ENCODE results near the gene RIMBP2.

RIMBP2 gene

DNA sequence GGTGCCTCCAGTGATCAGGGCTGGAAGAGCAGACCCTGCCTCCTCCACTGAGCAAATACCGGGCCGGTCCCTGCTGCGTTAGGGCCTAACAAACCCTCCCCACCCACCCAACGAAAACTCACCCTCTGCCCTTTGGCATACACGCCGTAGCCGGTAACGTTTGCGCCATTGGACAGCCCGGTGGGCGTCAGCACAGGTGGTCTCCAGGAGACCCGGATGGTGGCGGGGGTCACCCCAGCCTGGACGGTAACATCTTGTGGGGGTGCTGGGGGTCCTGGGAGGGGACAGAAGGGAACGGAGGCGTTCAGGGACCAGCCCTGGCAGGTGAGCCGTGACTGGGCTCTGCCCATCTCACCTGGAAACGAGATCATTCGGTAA is 277.9 kb downstream of the RIMBP2 start:
- H3K4me3 ChIP-seq (ENCODE audit: low read depth, low read length): no peak overlapping the region
- peaks cover 8% of the 10 kb centered on the region for H3K9me3 ChIP-seq (ENCODE audit: control insufficient read depth, insufficient read depth, low read depth, low read length)
- no peak overlapping the region for H3K27ac ChIP-seq (ENCODE audit: low read depth, low read length)
- no peak overlapping the region for H3K9ac ChIP-seq (ENCODE audit: low read length)
- no peaks in the 10 kb centered on the region for H3K27me3 ChIP-seq (ENCODE audit: control insufficient read depth, insufficient read depth, low read length)
- H3K4me1 ChIP-seq (ENCODE audit: control insufficient read depth, insufficient read depth, low read length): no peaks in the 10 kb centered on the region
- H3K36me3 ChIP-seq (ENCODE audit: control insufficient read depth, insufficient read depth, low read length): no peaks in the 10 kb centered on the region

DNA sequence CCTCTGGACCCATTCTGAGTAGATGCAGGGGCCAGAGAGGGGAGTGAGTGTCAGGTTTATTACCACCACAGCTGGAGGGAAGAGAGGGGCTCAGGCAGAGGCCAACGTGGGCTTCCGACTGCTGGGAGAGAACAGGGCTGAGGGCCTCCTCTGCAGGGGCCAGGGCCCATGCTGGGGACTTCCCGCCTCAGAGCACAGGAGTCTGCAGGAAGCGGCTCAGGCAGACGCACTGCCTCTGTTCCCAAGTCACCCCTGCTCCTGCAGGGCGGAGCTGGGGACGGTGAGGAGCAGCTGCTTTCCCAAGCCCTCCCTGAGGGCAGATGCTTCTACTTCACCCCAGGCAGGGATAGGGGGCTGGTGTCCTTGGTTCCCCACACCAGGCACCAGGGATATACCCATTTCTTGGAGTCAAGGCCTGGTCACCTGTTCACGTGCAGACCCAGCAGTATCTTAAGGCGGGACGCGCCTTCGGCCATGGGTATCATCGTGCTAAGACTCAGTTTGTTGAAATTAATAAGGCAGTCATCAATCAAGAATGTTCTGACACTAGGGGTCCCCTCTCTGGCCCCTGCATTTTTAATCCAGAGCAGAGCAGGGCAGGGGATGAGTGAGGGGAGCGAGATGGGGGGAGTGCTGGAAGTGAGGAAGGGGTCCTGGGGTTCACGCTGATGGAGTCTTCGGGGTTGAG is 278.4 kb downstream of the RIMBP2 start:
- H3K4me3 ChIP-seq (ENCODE audit: low read depth, low read length): no peak overlapping the region
- no peak overlapping the region for H3K27ac ChIP-seq (ENCODE audit: low read depth, low read length)
- peaks cover 8% of the 10 kb centered on the region for H3K9me3 ChIP-seq (ENCODE audit: control insufficient read depth, insufficient read depth, low read depth, low read length)
- no peaks in the 10 kb centered on the region for H3K27me3 ChIP-seq (ENCODE audit: control insufficient read depth, insufficient read depth, low read length)
- no peaks in the 10 kb centered on the region for H3K4me1 ChIP-seq (ENCODE audit: control insufficient read depth, insufficient read depth, low read length)
- no peaks in the 10 kb centered on the region for H3K36me3 ChIP-seq (ENCODE audit: control insufficient read depth, insufficient read depth, low read length)
- no peak overlapping the region for H3K9ac ChIP-seq (ENCODE audit: low read length)

DNA sequence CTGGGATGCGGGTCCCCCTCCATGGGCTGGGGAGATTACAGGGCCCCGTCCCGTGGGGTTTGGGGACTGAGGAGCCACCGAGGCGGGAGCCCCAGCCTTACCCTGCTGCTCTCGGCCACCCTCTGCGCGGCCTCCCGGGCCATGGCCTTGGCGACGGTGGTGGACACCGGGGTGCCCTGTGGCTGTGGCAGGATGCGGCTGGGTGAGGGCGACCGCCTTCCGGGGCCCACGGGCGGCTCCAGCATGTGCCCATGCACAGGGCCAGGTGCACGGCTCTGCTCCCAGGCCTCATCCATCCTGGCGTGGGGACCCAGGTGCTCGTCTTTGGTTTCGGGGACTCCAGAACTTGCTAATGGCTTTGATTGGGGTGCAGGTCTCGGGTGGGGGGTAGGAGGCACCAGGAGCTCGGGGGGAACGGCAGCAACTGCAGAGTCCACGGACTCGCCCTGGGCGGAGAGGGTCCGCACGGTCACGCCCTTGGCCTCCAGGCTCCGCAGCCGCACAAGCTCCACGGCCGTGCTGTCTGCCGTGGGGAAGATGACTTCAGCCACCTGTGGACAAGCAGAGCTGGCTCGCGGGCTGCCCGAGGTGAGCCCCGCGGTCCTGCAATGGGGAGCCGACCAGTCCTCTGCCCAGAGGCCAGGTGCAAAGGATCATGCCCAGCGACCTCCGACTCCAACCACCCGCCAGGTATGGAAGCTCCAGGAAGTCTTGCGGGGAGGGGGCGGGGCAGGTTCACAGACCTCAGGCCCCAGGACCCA is 279.2 kb downstream of the RIMBP2 start:
- Histone ChIP-seq H3K36me3 (ENCODE audit: control insufficient read depth, insufficient read depth, low read length) (no peaks in the 10 kb centered on the region), H3K4me1 (ENCODE audit: control insufficient read depth, insufficient read depth, low read length) (no peaks in the 10 kb centered on the region), H3K27ac (ENCODE audit: low read depth, low read length) (no peak overlapping the region), H3K9me3 (ENCODE audit: control insufficient read depth, insufficient read depth, low read depth, low read length) (peaks cover 8% of the 10 kb centered on the region), H3K4me3 (ENCODE audit: low read depth, low read length) (no peak overlapping the region), H3K9ac (ENCODE audit: low read length) (no peak overlapping the region), H3K27me3 (ENCODE audit: control insufficient read depth, insufficient read depth, low read length) (no peaks in the 10 kb centered on the region)

DNA sequence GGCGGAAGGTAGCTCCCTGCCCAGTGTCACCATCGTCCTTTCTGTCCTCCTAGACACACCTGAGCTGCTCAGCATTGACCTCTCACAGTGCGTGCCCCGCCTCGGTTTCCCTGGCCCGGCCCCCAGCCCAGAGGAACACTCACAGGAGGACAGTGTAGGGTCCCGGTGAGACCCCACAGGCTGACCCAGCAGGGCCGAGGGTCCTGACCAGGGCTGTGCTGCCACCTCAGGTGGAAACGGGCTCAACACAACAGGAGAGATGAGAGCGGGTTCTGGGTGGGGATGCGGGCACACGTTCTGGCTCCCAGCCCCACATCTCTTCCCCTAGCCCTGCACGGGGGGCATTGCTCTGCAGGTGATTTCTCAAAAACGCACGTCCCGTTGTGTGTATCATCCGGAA is 280.3 kb downstream of the RIMBP2 start:
- Histone ChIP-seq H3K27ac (ENCODE audit: low read depth, low read length) (no peak overlapping the region), H3K9me3 (ENCODE audit: control insufficient read depth, insufficient read depth, low read depth, low read length) (peaks cover 8% of the 10 kb centered on the region), H3K9ac (ENCODE audit: low read length) (no peak overlapping the region), H3K27me3 (ENCODE audit: control insufficient read depth, insufficient read depth, low read length) (no peaks in the 10 kb centered on the region), H3K4me1 (ENCODE audit: control insufficient read depth, insufficient read depth, low read length) (no peaks in the 10 kb centered on the region), H3K4me3 (ENCODE audit: low read depth, low read length) (no peak overlapping the region), H3K36me3 (ENCODE audit: control insufficient read depth, insufficient read depth, low read length) (no peaks in the 10 kb centered on the region)

DNA sequence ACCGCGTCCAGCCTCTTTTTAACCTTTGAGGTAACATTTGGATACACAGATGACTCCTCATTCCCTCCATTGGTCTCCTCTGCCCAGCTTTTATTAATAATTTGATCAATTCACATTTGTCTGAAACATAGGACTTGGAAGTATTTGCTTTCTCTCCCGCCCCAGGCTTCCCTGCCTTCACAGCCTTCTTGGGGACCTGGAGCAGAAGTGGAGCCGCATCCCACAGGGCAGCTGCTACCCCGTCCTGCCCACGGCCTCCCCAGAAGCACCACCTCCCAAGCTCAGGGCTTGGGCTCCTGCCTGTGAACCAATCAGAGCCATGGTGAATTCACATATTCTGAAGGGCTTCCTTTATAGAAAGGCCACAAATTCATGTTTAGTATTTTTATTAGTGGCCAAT is 280.8 kb downstream of the RIMBP2 start:
- Histone ChIP-seq H3K9ac (ENCODE audit: low read length) (no peak overlapping the region), H3K36me3 (ENCODE audit: control insufficient read depth, insufficient read depth, low read length) (no peaks in the 10 kb centered on the region), H3K4me1 (ENCODE audit: control insufficient read depth, insufficient read depth, low read length) (no peaks in the 10 kb centered on the region), H3K9me3 (ENCODE audit: control insufficient read depth, insufficient read depth, low read depth, low read length) (peaks cover 8% of the 10 kb centered on the region), H3K27me3 (ENCODE audit: control insufficient read depth, insufficient read depth, low read length) (no peaks in the 10 kb centered on the region), H3K4me3 (ENCODE audit: low read depth, low read length) (no peak overlapping the region), H3K27ac (ENCODE audit: low read depth, low read length) (no peak overlapping the region)

DNA sequence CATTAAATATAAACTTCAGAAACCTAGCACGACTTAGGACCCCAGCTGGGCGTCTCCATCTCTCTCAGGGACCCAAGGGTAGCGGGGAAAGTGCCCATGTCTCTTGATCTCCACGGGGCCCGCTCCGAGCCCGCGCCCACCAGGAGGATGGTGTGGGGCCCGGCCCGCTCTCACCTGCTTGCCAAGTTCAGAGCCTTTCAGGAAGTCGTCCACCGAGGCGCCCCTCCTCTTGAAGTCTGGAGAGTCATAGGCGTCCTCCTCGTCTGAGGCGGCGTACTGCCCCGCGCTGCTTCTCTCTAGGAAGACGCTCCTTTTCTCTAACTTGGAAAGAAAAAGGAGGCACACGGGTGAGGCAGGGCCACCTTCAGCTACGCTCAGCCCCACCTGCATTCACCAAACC is 281.5 kb downstream of the RIMBP2 start:
- H3K9ac ChIP-seq (ENCODE audit: low read length): no peak overlapping the region
- H3K27me3 ChIP-seq (ENCODE audit: control insufficient read depth, insufficient read depth, low read length): no peaks in the 10 kb centered on the region
- H3K27ac ChIP-seq (ENCODE audit: low read depth, low read length): no peak overlapping the region
- no peak overlapping the region for H3K4me3 ChIP-seq (ENCODE audit: low read depth, low read length)
- no peaks in the 10 kb centered on the region for H3K4me1 ChIP-seq (ENCODE audit: control insufficient read depth, insufficient read depth, low read length)
- peaks cover 8% of the 10 kb centered on the region; the same call in 1 of the 2 replicates for H3K9me3 ChIP-seq (ENCODE audit: control insufficient read depth, insufficient read depth, low read depth, low read length)
- no peaks in the 10 kb centered on the region for H3K36me3 ChIP-seq (ENCODE audit: control insufficient read depth, insufficient read depth, low read length)

DNA sequence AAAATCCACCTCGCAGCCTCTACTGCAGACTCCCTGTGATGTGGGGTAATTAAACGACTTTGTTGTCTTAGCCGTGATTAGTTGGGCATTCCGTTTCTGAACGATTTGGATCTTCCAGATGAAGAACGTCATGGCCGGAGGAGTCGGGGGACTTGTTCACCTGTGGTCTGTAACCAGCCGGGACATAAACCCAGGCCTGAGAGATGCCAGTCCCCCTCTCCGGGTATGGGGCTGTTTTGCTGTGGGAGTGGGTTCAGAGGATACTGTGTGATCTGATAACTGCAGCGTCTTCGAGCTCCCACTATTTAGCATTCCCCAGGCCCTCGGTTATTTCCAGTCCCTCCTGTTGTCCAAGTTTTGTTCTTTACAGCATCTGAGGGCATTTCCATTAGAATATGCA is 282.3 kb downstream of the RIMBP2 start:
- H3K9ac ChIP-seq (ENCODE audit: low read length): no peak overlapping the region
- H3K4me1 ChIP-seq (ENCODE audit: control insufficient read depth, insufficient read depth, low read length): no peaks in the 10 kb centered on the region
- H3K4me3 ChIP-seq (ENCODE audit: low read depth, low read length): no peak overlapping the region
- no peaks in the 10 kb centered on the region for H3K36me3 ChIP-seq (ENCODE audit: control insufficient read depth, insufficient read depth, low read length)
- no peak overlapping the region for H3K27ac ChIP-seq (ENCODE audit: low read depth, low read length)
- no peaks in the 10 kb centered on the region for H3K27me3 ChIP-seq (ENCODE audit: control insufficient read depth, insufficient read depth, low read length)
- H3K9me3 ChIP-seq (ENCODE audit: control insufficient read depth, insufficient read depth, low read depth, low read length): peaks cover 8% of the 10 kb centered on the region; the same call in 1 of the 2 replicates

DNA sequence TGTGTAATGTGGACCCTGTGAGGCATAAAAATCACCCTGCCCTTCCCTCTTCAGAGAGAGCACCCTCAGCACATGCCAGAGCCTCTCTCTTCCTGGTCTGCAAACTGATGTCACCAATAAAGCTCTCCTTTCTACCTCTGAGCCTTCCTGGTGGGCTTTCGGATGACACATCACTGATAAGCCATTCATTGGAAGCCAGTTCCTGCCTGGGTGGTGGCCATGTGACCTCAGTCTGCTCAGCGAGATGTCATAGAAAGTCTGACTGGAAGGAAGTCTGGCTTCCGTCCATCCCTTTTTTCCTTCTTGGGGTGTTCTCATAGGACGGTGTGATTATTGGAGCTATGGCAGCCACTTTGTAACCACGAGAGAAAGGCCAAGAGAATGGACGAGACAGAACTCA is 282.7 kb downstream of the RIMBP2 start:
- Histone ChIP-seq H3K9ac (ENCODE audit: low read length) (no peak overlapping the region), H3K4me3 (ENCODE audit: low read depth, low read length) (no peak overlapping the region), H3K36me3 (ENCODE audit: control insufficient read depth, insufficient read depth, low read length) (no peaks in the 10 kb centered on the region), H3K27ac (ENCODE audit: low read depth, low read length) (no peak overlapping the region), H3K4me1 (ENCODE audit: control insufficient read depth, insufficient read depth, low read length) (no peaks in the 10 kb centered on the region), H3K9me3 (ENCODE audit: control insufficient read depth, insufficient read depth, low read depth, low read length) (peaks cover 8% of the 10 kb centered on the region; the same call in 1 of the 2 replicates), H3K27me3 (ENCODE audit: control insufficient read depth, insufficient read depth, low read length) (no peaks in the 10 kb centered on the region)

DNA sequence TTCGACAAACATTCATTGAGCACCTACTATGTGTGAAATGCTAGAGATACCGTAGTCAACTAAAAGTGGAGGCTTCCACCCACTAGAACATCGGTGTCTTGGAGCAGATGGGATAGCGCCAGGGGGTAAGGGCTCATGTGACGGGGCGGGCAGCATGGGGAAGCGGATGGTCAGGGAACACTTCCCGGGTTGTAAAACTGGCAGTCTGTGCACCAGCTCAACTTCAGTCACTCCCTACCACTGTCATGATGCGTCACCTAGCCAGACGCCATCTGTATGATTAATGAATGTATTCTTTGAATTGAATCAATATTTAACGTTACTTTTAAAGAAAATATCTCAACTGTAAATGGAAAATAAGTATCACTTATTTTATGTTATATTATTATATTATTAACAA is 284.9 kb downstream of the RIMBP2 start:
- H3K27ac ChIP-seq (ENCODE audit: low read depth, low read length): no peak overlapping the region
- H3K36me3 ChIP-seq (ENCODE audit: control insufficient read depth, insufficient read depth, low read length): no peaks in the 10 kb centered on the region
- no peaks in the 10 kb centered on the region for H3K27me3 ChIP-seq (ENCODE audit: control insufficient read depth, insufficient read depth, low read length)
- H3K4me3 ChIP-seq (ENCODE audit: low read depth, low read length): no peak overlapping the region
- H3K9me3 ChIP-seq (ENCODE audit: control insufficient read depth, insufficient read depth, low read depth, low read length): no peaks in the 10 kb centered on the region
- no peaks in the 10 kb centered on the region for H3K4me1 ChIP-seq (ENCODE audit: control insufficient read depth, insufficient read depth, low read length)
- no peak overlapping the region for H3K9ac ChIP-seq (ENCODE audit: low read length)

DNA sequence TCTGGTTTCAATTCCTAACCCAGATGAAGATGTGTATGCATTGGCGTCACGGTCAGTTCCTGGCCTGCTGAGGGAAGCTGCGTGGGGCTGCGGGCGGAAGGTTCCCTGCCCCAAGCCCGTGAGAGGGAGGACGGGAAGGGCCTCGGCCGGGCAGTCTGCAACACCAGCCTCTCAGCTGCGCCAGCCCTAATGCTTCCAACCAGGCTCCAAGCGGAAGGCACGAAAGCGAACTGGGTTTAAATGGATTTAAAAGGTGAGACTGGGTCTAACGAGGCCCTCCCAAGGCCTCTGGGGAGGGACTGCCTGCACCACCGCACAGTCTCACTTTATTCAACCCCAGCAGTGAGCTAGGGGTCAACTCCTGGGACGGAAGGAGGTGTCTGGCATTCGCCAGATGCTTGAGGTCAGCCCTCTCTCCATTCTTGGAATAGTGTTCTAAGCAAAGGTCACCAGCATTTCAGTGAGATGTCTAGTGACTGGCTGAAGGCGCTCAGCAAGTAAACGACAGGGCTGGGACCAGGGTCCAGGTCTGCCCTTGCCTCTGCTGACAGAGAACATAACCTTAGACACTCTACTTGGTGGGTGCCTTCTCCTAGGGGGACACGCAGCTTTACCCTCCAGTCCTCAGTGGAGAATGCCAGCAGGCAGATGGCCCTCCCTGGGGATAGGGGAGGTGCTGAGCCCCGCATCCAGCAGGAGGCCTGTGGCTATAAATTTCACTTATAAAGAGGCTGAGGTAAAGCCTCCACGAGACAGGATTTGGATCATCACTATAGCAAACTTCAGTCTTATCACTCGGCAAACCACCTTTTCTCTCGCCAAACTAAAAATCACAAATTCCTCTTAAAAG is 286.2 kb downstream of the RIMBP2 start:
- no peaks in the 10 kb centered on the region for H3K27me3 ChIP-seq (ENCODE audit: control insufficient read depth, insufficient read depth, low read length)
- H3K36me3 ChIP-seq (ENCODE audit: control insufficient read depth, insufficient read depth, low read length): no peaks in the 10 kb centered on the region
- no peak overlapping the region for H3K9ac ChIP-seq (ENCODE audit: low read length)
- no peaks in the 10 kb centered on the region for H3K9me3 ChIP-seq (ENCODE audit: control insufficient read depth, insufficient read depth, low read depth, low read length)
- H3K4me1 ChIP-seq (ENCODE audit: control insufficient read depth, insufficient read depth, low read length): no peaks in the 10 kb centered on the region
- no peak overlapping the region for H3K27ac ChIP-seq (ENCODE audit: low read depth, low read length)
- no peak overlapping the region for H3K4me3 ChIP-seq (ENCODE audit: low read depth, low read length)

DNA sequence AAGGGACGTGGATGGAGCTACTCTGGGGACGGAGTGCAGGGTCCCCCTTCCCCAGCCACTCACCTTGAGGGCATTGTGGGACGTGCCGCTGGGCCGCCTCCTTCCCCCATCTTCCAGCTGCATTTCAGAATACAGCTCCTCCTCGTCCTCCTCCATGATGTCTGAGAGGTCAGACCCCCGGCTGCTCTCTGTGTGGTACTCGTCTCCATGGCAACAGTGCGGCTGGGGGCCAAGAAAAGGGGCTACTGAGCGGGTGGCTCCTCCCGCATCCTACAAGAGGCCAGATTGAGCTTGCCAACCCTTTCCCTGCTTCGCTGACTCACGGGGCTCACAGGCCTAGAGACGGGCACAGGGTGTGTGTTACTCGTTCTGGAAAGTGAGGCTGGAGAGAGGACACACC is 288.0 kb downstream of the RIMBP2 start:
- no peak overlapping the region for H3K4me3 ChIP-seq (ENCODE audit: low read depth, low read length)
- no peak overlapping the region for H3K9ac ChIP-seq (ENCODE audit: low read length)
- no peak overlapping the region for H3K27ac ChIP-seq (ENCODE audit: low read depth, low read length)
- H3K4me1 ChIP-seq (ENCODE audit: control insufficient read depth, insufficient read depth, low read length): no peaks in the 10 kb centered on the region
- no peaks in the 10 kb centered on the region for H3K27me3 ChIP-seq (ENCODE audit: control insufficient read depth, insufficient read depth, low read length)
- H3K9me3 ChIP-seq (ENCODE audit: control insufficient read depth, insufficient read depth, low read depth, low read length): no peaks in the 10 kb centered on the region
- no peaks in the 10 kb centered on the region for H3K36me3 ChIP-seq (ENCODE audit: control insufficient read depth, insufficient read depth, low read length)

Data from HUES6 (cell line).